GM21717 (cell line): ENCODE data around the gene CNTNAP5.

Source experiments
- ATAC-seq: cut with Tn5 transposase; IDR thresholded peaks from one replicate; pipeline ENCODE4 v1.9.1; 2021; ENCODE audit warnings: mild to moderate bottlenecking, moderate library complexity; ENCODE audit not compliant: unreplicated experiment

The CNTNAP5 gene

GRCh38 chr2:124149571-124149970 is 124.5 kb downstream of the CNTNAP5 start:
- ATAC-seq, result no peak

GRCh38 chr2:124151691-124152090 is 126.6 kb downstream of the CNTNAP5 start:
- ATAC-seq, result no peak

DNA sequence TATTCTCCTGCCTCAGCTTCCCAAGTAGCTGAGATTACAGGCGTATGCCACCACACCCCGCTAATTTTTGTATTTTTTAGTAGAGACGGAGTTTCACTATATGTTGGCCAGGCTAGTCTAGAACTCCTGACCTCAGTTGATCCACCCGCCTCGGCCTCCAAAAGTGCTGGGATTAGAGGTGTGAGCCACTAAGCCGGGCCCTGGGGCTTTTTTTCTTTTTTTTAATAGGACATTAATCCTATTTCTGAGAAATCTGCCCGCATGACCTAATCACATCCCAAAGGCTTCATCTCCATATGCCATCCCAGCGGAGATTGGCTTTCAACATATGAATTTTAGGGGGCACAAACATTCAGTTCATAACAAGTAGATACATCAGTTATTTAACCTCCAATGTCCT is 128.6 kb downstream of the CNTNAP5 start:
- no peak for ATAC-seq

DNA sequence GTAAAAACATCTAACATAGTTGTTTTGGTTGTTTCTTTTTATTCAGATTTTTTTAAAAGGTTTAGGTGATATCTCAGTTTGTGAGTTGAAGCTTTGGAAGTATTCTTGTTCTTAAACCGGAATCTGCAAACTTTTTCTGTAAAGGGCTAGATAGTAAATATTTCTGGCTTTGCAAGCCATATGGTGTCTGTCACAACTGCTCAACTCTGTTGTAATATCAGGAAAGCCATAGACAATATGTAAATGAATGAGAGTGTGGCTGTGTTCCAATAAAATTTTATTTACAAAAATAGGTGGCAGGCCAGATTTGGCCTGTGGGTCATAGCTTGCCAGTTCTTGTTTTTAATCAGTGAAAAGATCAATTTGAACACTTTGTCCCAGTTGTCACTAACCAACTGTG is 134.1 kb downstream of the CNTNAP5 start:
- ATAC-seq, result no peak

DNA sequence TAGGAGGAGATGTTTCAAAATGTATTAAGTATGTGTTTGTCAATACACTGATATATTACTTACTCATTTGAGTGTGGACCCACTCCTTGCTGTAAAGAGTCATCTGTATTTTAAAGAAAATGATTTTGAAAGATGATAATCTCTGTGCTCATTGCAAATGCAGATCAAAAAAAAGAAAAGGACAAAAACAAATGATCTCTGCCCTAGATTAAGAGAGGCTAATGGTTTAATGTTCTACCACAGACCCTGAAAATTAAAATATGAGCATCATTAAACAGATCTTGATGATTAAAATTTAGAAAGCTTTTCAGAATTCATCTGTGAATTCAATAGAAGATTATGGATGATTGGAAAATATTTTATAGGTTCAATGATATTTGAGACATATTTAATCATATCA is 136.5 kb downstream of the CNTNAP5 start:
- no peak for ATAC-seq

GRCh38 chr2:124162256-124162655 is 137.2 kb downstream of the CNTNAP5 start:
- no peak for ATAC-seq

DNA sequence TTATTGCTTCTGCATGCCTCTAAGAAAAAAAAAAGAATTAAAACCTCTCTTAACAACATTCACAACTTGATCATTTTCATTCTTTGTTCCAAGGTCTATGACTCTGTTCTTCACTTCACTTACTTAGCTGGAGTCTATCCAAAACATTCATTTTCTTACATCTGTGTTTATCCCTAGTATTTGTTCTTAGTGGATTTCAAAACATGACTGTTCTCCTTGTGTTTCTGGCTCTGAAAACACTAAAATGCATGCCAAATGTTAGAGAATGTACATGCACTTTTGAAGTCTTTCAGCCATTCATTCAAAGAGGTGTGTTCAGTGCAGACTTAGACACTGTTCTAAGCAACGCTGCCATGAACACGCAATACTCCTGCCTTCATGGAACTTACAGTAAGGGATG is 138.8 kb downstream of the CNTNAP5 start:
- no peak for ATAC-seq

GRCh38 chr2:124165698-124166097 is 140.6 kb downstream of the CNTNAP5 start:
- ATAC-seq, result no peak

GRCh38 chr2:124171472-124172063 is 146.5 kb downstream of the CNTNAP5 start:
- no peak for ATAC-seq

DNA sequence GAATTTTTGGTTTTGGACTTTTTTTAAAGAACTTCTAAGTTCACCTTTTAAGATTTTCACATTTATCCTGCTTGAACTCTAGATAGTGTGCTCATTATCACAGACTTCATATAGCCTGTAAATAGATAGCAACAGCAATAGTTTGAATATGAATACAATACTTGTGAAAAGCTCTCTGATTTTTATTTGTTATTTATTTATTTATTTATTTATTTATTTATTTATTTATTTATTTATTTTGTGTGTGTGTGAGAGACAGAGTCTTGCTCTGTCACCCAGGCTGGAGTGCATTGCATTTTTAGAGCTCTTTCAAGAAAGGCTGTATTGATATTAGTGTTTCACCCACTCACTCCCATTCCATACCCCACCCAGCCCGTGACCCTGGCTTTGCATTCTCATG is 153.6 kb downstream of the CNTNAP5 start:
- no peak for ATAC-seq

- ATAC-seq, result no peak
Measured at GRCh38 chr2:124180635-124181034, 155.5 kb downstream of the CNTNAP5 start.

DNA sequence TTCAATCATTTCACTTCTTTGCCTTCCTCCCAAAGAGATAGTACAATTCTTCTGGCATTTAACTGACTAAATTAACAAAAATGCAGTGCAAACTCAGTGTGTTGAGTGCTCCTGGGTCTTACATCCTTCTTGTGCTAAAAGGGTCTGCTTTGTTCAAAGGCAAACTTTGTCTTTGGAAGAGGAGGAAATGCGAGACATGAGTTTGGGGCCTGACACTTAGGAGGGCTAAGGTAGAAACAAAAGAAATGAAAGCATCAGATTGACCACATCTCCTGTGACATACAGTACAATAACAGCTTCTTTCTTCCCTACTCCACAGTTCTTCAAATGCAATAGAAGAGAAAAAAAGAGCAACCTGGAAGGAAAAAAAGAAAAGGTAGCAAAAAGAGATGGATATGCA is 161.7 kb downstream of the CNTNAP5 start:
- no peak for ATAC-seq

DNA sequence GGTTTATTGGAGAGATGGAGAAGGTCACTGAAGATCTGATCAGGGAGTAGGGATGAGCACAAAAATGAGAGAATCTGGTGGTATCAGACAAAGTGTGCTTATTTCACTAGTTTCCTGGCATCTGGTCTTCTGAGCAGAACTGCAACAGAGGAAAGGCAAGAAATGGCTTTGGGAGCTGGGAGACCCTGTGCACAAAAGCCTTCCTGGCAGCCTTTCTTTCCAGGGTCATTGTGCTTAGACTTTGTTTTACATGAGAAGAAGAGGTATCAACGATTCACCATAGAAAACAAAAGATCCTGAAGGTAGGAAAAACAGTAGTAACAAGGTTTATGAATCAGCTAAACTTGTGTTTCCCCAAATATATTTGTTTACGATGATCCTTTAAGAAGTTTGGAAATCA is 162.9 kb downstream of the CNTNAP5 start:
- no peak for ATAC-seq

- no peak for ATAC-seq
Measured at GRCh38 chr2:124193706-124194105, 168.6 kb downstream of the CNTNAP5 start.

DNA sequence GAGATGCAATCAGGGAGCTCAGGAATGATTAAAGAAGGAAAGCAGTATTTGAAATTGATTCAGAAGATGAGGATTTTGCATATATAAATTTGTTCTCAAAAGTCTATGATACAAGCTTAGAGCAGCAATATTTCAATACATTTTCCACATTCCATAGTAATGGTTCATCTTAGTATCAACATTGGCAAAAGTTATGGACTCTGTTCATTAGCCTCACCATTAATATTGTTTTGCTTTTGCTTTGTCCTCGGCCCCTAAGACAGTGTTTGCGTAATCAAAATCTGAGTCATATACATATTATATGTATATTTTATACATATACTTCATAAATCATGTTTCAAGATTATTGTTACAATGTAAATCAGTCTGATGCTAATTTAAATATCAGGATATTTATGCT is 176.6 kb downstream of the CNTNAP5 start:
- no peak for ATAC-seq

DNA sequence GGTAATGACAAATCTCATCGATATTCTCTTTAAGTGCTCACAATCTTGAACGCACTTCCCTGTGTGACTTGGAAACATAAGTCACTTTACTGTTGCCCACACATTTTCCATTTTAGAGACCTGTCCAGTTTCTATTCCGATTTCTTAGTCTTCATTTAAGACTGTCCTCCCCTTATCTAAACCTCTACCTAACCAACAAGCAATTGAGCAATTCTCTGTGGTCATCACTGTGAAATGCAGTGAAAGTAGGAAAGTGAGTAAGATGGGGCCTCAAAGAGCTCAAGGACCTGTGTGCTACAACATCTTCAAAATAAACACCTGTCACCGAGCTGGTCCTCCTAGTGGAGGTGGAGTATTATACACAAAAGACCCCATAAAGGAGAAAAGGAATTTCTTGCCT is 184.4 kb downstream of the CNTNAP5 start:
- ATAC-seq, result no peak

DNA sequence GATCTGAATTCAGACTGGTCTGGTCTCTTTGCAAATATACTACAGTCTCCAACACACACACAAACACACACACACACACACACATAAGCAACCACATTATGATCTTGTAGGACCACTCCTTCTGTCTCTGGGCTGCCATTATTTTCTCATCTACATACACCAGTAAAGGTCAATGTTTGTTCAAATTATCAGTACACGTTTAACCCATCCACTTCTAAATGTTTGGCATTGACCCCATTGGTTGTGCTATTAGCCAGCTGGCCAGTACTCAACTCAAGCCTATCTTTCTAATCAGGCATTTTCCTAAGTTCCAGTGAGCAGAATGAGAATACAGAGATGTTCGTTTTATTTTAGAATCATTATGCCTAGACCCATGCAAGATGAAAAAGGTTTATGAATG is 186.4 kb downstream of the CNTNAP5 start:
- ATAC-seq, result no peak

GRCh38 chr2:124213977-124214587 is 189.0 kb downstream of the CNTNAP5 start:
- ATAC-seq, result no peak

DNA sequence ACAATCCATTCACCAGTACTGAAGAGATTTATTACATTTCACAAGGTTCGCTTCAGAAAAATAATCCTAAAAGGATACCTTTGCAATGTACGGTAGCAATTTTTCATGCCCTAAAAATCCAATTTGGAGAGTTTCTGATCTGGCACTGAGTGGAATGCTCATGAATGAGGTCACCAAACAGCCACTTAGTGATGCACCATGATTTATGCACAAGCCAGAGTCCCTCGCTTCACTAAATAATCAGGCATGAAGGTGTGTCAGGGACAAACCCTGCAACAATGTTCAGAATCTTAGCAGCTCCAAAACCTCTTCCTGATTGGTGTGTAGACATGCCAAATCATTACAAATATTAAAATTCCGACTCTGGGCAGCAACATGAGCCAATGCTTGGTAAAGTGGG is 221.1 kb downstream of the CNTNAP5 start:
- no peak for ATAC-seq

GRCh38 chr2:124248386-124248785 is 223.3 kb downstream of the CNTNAP5 start:
- ATAC-seq, result no peak

DNA sequence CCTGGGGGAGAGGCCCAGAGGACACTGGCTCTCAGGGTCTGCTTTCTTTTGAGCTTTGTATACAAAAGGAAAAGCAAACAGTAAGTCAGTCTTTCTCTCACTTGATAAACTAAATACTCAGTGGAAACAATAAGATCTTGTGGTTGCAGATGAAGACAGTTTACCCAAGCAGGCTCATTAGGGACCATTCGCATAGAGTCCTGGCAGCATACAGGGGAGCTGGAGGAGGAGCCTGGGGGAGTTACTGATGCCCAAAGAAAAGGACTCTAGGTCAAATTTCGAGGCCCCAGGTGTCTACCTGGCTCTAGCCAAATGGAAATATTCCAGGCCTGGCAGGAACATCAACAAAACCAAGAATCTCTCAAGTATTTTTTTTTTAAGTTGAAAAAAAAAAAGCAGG is 225.3 kb downstream of the CNTNAP5 start:
- ATAC-seq, result no peak

DNA sequence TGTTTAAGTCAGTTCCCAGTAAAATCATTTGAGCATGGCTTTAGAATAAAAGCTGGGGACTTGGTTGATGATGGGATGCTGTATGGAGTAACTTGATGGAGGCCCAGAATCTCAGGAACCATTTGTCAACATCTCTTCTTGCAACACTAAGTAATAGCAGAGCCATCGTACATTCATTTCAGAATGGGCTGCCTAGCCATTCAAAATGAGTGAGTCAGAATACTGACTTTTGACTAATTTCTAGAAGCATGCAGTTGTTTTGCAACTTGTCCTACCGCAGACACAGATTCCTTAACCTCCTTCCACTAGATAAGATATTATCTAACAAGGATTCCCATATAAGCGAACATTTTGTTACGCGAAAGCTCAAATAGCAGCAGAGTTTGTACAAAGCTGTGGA is 229.5 kb downstream of the CNTNAP5 start:
- ATAC-seq, result no peak

GRCh38 chr2:124257120-124257519 is 232.0 kb downstream of the CNTNAP5 start:
- no peak for ATAC-seq
